ENCODE measurements around the gene GSDMA. TPM values are rescaled to one million over a fixed set of nuclear protein-coding genes. Genes with fewer than 3 reads are reported as not detected.
"Not testable (repeated sequence)": the region's sequence is repeated elsewhere in the genome, so short reads cannot be mapped to it uniquely, and the experiment has no call there.

Gene GSDMA
- total RNA-seq, 1 experiment from 2014 or later = not detected

- DNase-seq (ENCODE audit: low spot score) = no peak
These were observed 33.4 kb downstream of the GSDMA start for GRCh38 chr17:39996162-39996561.

- DNase-seq (ENCODE audit: low spot score) = no peak
These were observed 34.0 kb downstream of the GSDMA start for GRCh38 chr17:39996800-39997199.

- no peak for DNase-seq (ENCODE audit: low spot score)
These were observed 34.7 kb downstream of the GSDMA start for GRCh38 chr17:39997543-39997942.

- no peak for DNase-seq (ENCODE audit: low spot score)
These were observed 36.3 kb downstream of the GSDMA start for GRCh38 chr17:39999067-39999466.

GRCh38 chr17:40000161-40000560 is 37.4 kb downstream of the GSDMA start:
- no peak for DNase-seq (ENCODE audit: low spot score)

- DNase-seq (ENCODE audit: low spot score) = not testable (repeated sequence)
These were observed 38.5 kb downstream of the GSDMA start for GRCh38 chr17:40001335-40001734.

- DNase-seq (ENCODE audit: low spot score) = no peak
These were observed 41.3 kb downstream of the GSDMA start for GRCh38 chr17:40004072-40004471.

GRCh38 chr17:40004712-40005111 is 41.9 kb downstream of the GSDMA start:
- DNase-seq (ENCODE audit: low spot score) = no peak

GRCh38 chr17:40005520-40005919 is 42.7 kb downstream of the GSDMA start:
- no peak for DNase-seq (ENCODE audit: low spot score)

GRCh38 chr17:40010946-40011500 is 48.2 kb downstream of the GSDMA start:
- DNase-seq (ENCODE audit: low spot score) = not testable (repeated sequence)

GRCh38 chr17:40012017-40012647 is 49.3 kb downstream of the GSDMA start:
- DNase-seq (ENCODE audit: low spot score) = not testable (repeated sequence)

GRCh38 chr17:40014375-40014980 is 51.7 kb downstream of the GSDMA start:
- no peak for DNase-seq (ENCODE audit: low spot score)

- DNase-seq (ENCODE audit: low spot score) = no peak
These were observed 52.5 kb downstream of the GSDMA start, which contains the start of gene CSF3 for GRCh38 chr17:40015005-40015997. CSF3 (plus strand) TSS chr17:40015440; CDS start chr17:40015475, 35 bp downstream.

- DNase-seq (ENCODE audit: low spot score) = no peak
These were observed 53.5 kb downstream of the GSDMA start for GRCh38 chr17:40015998-40016985.

- DNase-seq (ENCODE audit: low spot score) = no peak
These were observed 54.7 kb downstream of the GSDMA start for GRCh38 chr17:40017422-40018080.

- DNase-seq (ENCODE audit: low spot score) = no peak
These were observed 55.7 kb downstream of the GSDMA start for GRCh38 chr17:40018211-40019121.

GRCh38 chr17:40019140-40019991 is 56.6 kb downstream of the GSDMA start:
- DNase-seq (ENCODE audit: low spot score) = no peak

GRCh38 chr17:40020146-40020545 is 57.3 kb downstream of the GSDMA start:
- no peak for DNase-seq (ENCODE audit: low spot score)
